DND-41 (cell line): ENCODE data around the gene TMCC1.

Experiments used
- ATAC-seq: fragments of 200-7000 bp; cut with Tn5 transposase; 3 replicates; pipeline ENCODE4 v1.9.1; 2021; ENCODE audit warnings: low read depth; ENCODE audit not compliant: insufficient read depth
- DNase-seq: peaks from one replicate; pipeline ENCODE4 v3.0.0-alpha.2; 2020
- H2AFZ ChIP-seq: 2 replicates; pipeline ENCODE4 v1.6.0; 2012; ENCODE audit warnings: low read depth, low read length
- H3K27ac ChIP-seq: 2 replicates; pipeline ENCODE4 v1.5.1; 2012; ENCODE audit warnings: low read length, inconsistent platforms
- H3K27me3 ChIP-seq: fragments of 200-600 bp; sonication (generic); 2 replicates; pipeline ENCODE4 v1.6.0; 2012; ENCODE audit warnings: low read length, mild to moderate bottlenecking, inconsistent platforms; ENCODE audit not compliant: insufficient read depth, poor library complexity
- H3K36me3 ChIP-seq: 2 replicates; pipeline ENCODE4 v1.5.1; 2012; ENCODE audit warnings: low read length, inconsistent platforms; ENCODE audit not compliant: insufficient read depth
- H3K4me1 ChIP-seq: 2 replicates; pipeline ENCODE4 v1.5.1; 2012; ENCODE audit warnings: mild to moderate bottlenecking, low read length; ENCODE audit not compliant: insufficient read depth
- H3K4me2 ChIP-seq: 2 replicates; pipeline ENCODE4 v1.6.0; 2012; ENCODE audit warnings: mild to moderate bottlenecking, moderate library complexity, low read length, inconsistent platforms; ENCODE audit not compliant: insufficient read depth
- H3K4me3 ChIP-seq, 2 experiments: fragments of 200-600 bp in 1 of 2; shearing (Covaris generic) in 1 of 2; 2 replicates each; pipeline ENCODE4 v1.5.1; 2012 to 2016; ENCODE audit warnings: inconsistent platforms in 2 of 2, low read length in 2 of 2, mild to moderate bottlenecking in 2 of 2, low read depth in 1 of 2, moderate library complexity in 1 of 2
- H3K79me2 ChIP-seq: 2 replicates; pipeline ENCODE4 v1.6.0; 2012; ENCODE audit warnings: low read length, inconsistent platforms; ENCODE audit not compliant: insufficient read depth
- H3K9ac ChIP-seq: 2 replicates; pipeline ENCODE4 v1.6.0; 2012; ENCODE audit warnings: low read depth, mild to moderate bottlenecking, inconsistent platforms, low read length, moderate library complexity
- H3K9me3 ChIP-seq: 2 replicates; pipeline ENCODE4 v1.5.1; 2012; ENCODE audit warnings: low read length, moderate library complexity, mild to moderate bottlenecking, inconsistent platforms; ENCODE audit not compliant: insufficient read depth, severe bottlenecking
- H4K20me1 ChIP-seq: 2 replicates; pipeline ENCODE4 v1.6.0; 2012; ENCODE audit warnings: low read length; ENCODE audit not compliant: insufficient read depth
- EZH2 ChIP-seq: IDR thresholded peaks from 3 replicates; pipeline ENCODE4 v1.6.1; 2012; ENCODE audit warnings: borderline replicate concordance, low read depth, mild to moderate bottlenecking, moderate library complexity, low read length, inconsistent platforms; ENCODE audit not compliant: severe bottlenecking
- TF ChIP-seq, protein P1 (sequence below): IDR thresholded peaks from 2 replicates; pipeline ENCODE4 v1.5.1; 2012; ENCODE audit warnings: borderline replicate concordance, low read length, moderate library complexity, mild to moderate bottlenecking; ENCODE audit not compliant: poor library complexity, severe bottlenecking; ENCODE audit errors: extremely low read depth

The TMCC1 gene

GRCh38 chr3:129722527-129722926 lies 171.0 kb downstream of the TMCC1 start:
- Histone ChIP-seq H3K79me2 (no peaks in the 10 kb centered on the region), H4K20me1 (peaks cover 7% of the 10 kb centered on the region; the same call in 1 of the 2 replicates), H3K27me3 (no peaks in the 10 kb centered on the region), H2AFZ (no peak overlapping the region), H3K4me2 (no peak overlapping the region), H3K9ac (no peak overlapping the region), H3K9me3 (no peaks in the 10 kb centered on the region), H3K36me3 (no peaks in the 10 kb centered on the region), H3K27ac (no peak overlapping the region), H3K4me1 (no peaks in the 10 kb centered on the region), H3K4me3 (no peak overlapping the region)
- TF ChIP-seq, protein P1, sequence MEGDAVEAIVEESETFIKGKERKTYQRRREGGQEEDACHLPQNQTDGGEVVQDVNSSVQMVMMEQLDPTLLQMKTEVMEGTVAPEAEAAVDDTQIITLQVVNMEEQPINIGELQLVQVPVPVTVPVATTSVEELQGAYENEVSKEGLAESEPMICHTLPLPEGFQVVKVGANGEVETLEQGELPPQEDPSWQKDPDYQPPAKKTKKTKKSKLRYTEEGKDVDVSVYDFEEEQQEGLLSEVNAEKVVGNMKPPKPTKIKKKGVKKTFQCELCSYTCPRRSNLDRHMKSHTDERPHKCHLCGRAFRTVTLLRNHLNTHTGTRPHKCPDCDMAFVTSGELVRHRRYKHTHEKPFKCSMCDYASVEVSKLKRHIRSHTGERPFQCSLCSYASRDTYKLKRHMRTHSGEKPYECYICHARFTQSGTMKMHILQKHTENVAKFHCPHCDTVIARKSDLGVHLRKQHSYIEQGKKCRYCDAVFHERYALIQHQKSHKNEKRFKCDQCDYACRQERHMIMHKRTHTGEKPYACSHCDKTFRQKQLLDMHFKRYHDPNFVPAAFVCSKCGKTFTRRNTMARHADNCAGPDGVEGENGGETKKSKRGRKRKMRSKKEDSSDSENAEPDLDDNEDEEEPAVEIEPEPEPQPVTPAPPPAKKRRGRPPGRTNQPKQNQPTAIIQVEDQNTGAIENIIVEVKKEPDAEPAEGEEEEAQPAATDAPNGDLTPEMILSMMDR = no peak
- no peak for TF ChIP-seq EZH2
- no peak for ATAC-seq
- DNase-seq = no peak

- H2AFZ ChIP-seq = no peak overlapping the region
- H4K20me1 ChIP-seq = 0 out of 2 replicates have a peak, but pooled peaks cover 4% of the 10 kb centered on the region
- ATAC-seq = no peak
- H3K9me3 ChIP-seq = no peaks in the 10 kb centered on the region
- H3K27me3 ChIP-seq = no peaks in the 10 kb centered on the region
- H3K79me2 ChIP-seq = no peaks in the 10 kb centered on the region
- H3K27ac ChIP-seq = no peak overlapping the region
- no peak overlapping the region for H3K9ac ChIP-seq
- no peak overlapping the region for H3K4me3 ChIP-seq
- DNase-seq = no peak
- H3K36me3 ChIP-seq = no peaks in the 10 kb centered on the region
- H3K4me1 ChIP-seq = no peaks in the 10 kb centered on the region
- no peak overlapping the region for H3K4me2 ChIP-seq
- no peak for TF ChIP-seq EZH2
- TF ChIP-seq, protein P1 = no peak
These were observed 175.3 kb downstream of the TMCC1 start for GRCh38 chr3:129718201-129718600.

DNA sequence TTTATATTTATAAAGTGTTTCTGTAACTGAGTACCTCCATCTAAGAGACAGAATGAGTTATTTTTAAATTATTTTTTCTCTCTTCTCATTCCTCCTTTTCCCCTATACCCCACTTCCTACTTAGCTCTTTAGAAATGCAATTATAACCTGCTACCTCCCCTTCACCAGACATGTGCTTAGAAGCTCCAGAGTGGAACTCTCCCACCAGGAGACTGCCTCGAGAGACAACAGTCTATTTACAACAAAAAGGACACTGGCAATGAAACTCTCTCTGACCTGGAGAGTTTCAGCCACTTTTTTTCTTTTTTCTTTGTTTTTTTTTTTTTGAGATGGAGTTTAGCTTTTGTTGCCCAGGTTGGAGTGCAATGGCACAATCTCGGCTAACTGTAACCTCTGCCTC lies 177.7 kb downstream of the TMCC1 start:
- H3K36me3 ChIP-seq = no peaks in the 10 kb centered on the region
- H3K9me3 ChIP-seq = no peaks in the 10 kb centered on the region
- no peak for DNase-seq
- TF ChIP-seq EZH2 = no peak
- TF ChIP-seq, protein P1 = no peak
- H2AFZ ChIP-seq = no peak overlapping the region
- no peak overlapping the region for H3K9ac ChIP-seq
- H3K4me2 ChIP-seq = no peak overlapping the region
- H3K4me3 ChIP-seq = no peak overlapping the region
- ATAC-seq = no peak
- no peak overlapping the region for H3K27ac ChIP-seq
- no peaks in the 10 kb centered on the region for H3K4me1 ChIP-seq
- H4K20me1 ChIP-seq = 0 out of 2 replicates have a peak, but pooled peaks cover 4% of the 10 kb centered on the region
- H3K27me3 ChIP-seq = no peaks in the 10 kb centered on the region
- no peaks in the 10 kb centered on the region for H3K79me2 ChIP-seq
